H1 (cell line): Measurements from ENCODE around the gene LRRC40. TPM values are rescaled to one million over a fixed set of nuclear protein-coding genes. Genes with fewer than 3 reads are reported as not detected.
A peak's percentile ranks its signal among the peaks of the same experiment; 100 is the strongest.

Experiments used
- CTCF ChIA-PET: fragments of 300-600 bp; sonication (Branson Sonifier 250); formaldehyde crosslinking; loops from one replicate; lab custom pipeline; 2021; ENCODE audit not compliant: partially characterized antibody; lab: Charles Lee
- POLR2A ChIA-PET: fragments of 300-600 bp; sonication (Branson Sonifier 250); formaldehyde crosslinking; loops from one replicate; lab custom pipeline; 2021; ENCODE audit warnings: inconsistent platforms; ENCODE audit not compliant: partially characterized antibody; lab: Charles Lee
- DNase-seq, 2 experiments: peaks; one replicate each; pipeline versions ENCODE4 v3.0.0 to v3.0.0-alpha.2; 2010 to 2022; ENCODE audit warnings: low spot score in 2 of 2, low read depth in 1 of 2, mixed read lengths in 1 of 2
- FAIRE-seq: peaks from 2 replicates; lab custom pipeline; 2011; peaks lifted over from hg19 to GRCh38; lab: Jason Lieb, UNC
- H2AFZ ChIP-seq: 2 replicates; pipeline ENCODE4 v1.8.1; 2012; ENCODE audit warnings: low read length, inconsistent platforms
- H2AK5ac ChIP-seq: 2 replicates; pipeline ENCODE4 v1.6.1; 2013; ENCODE audit warnings: low read depth, low read length
- H2BK120ac ChIP-seq: replicated peaks from 2 replicates; pipeline ENCODE3; 2013; ENCODE audit warnings: low read depth, low read length, inconsistent platforms
- H2BK12ac ChIP-seq: 2 replicates; pipeline ENCODE4 v1.6.1; 2013; ENCODE audit warnings: low read depth, low read length
- H2BK15ac ChIP-seq: 2 replicates; pipeline ENCODE4 v1.6.1; 2013; ENCODE audit warnings: low read length
- H2BK20ac ChIP-seq: 2 replicates; pipeline ENCODE4 v1.6.1; 2013; ENCODE audit warnings: low read length
- H2BK5ac ChIP-seq: 2 replicates; pipeline ENCODE4 v1.6.1; 2013; ENCODE audit warnings: low read depth, low read length
- H3K14ac ChIP-seq: 2 replicates; pipeline ENCODE4 v1.6.1; 2013; ENCODE audit warnings: inconsistent platforms; ENCODE audit not compliant: insufficient read length
- H3K18ac ChIP-seq: 2 replicates; pipeline ENCODE4 v1.6.1; 2013; ENCODE audit warnings: low read length; ENCODE audit errors: extremely low read depth
- H3K23ac ChIP-seq: 2 replicates; pipeline ENCODE4 v1.6.1; 2013; ENCODE audit warnings: inconsistent platforms; ENCODE audit not compliant: insufficient read length
- H3K23me2 ChIP-seq: 2 replicates; pipeline ENCODE4 v1.6.1; 2013; ENCODE audit warnings: low read depth, low read length
- H3K27ac ChIP-seq: 2 replicates; pipeline ENCODE4 v1.6.1; 2011; ENCODE audit warnings: low read depth, low read length, inconsistent platforms
- H3K27me3 ChIP-seq, 4 experiments: replicated peaks in 1 of 4; 1 replicate in 1 of 4; 2 replicates in 3 of 4; pipeline versions ENCODE4 v1.6.1 to v1.8.1; 2011 to 2013; ENCODE audit warnings: low read length in 3 of 4, mild to moderate bottlenecking in 3 of 4, inconsistent platforms in 2 of 4, mixed read lengths in 2 of 4, moderate library complexity in 1 of 4; ENCODE audit not compliant: control insufficient read depth in 3 of 4, insufficient read depth in 3 of 4; ENCODE audit errors: extremely low read depth in 1 of 4
- H3K36me3 ChIP-seq, 4 experiments: 2 replicates each; pipeline versions ENCODE4 v1.6.1 to v1.8.1; 2011 to 2013; ENCODE audit warnings: mild to moderate bottlenecking in 4 of 4, low read length in 3 of 4, moderate library complexity in 2 of 4, control low read depth in 1 of 4, inconsistent platforms in 1 of 4; ENCODE audit not compliant: insufficient read depth in 4 of 4, control insufficient read depth in 2 of 4
- H3K4ac ChIP-seq: replicated peaks from 2 replicates; pipeline ENCODE3; 2013; ENCODE audit warnings: low read length, low read depth, mixed read lengths, inconsistent platforms; ENCODE audit not compliant: insufficient read length
- H3K4me1 ChIP-seq, 4 experiments: replicated peaks in 1 of 4; 1 replicate in 1 of 4; 2 replicates in 3 of 4; pipeline versions ENCODE4 v1.6.1 to v1.8.1; 2011 to 2013; ENCODE audit warnings: low read length in 3 of 4, inconsistent platforms in 2 of 4, mixed read lengths in 1 of 4; ENCODE audit not compliant: insufficient read depth in 4 of 4, control insufficient read depth in 3 of 4
- H3K4me2 ChIP-seq, 2 experiments: 2 replicates each; pipeline versions ENCODE4 v1.6.1 to v1.8.1; 2011 to 2013; ENCODE audit warnings: low read depth in 2 of 2, low read length in 2 of 2, control low read depth in 1 of 2, inconsistent platforms in 1 of 2, mild to moderate bottlenecking in 1 of 2; ENCODE audit not compliant: insufficient read depth in 1 of 2
- H3K4me3 ChIP-seq, 4 experiments: fragments of 200-600, 300-600 bp in 1 of 4; sonication (generic), shearing (Covaris generic), sonication (Bioruptor Twin) in 1 of 4; 2 replicates each; pipeline versions ENCODE4 v1.5.1 to v1.8.1; 2011 to 2016; ENCODE audit warnings: low read length in 4 of 4, low read depth in 3 of 4, control low read depth in 2 of 4, inconsistent platforms in 2 of 4, mild to moderate bottlenecking in 2 of 4, mixed read lengths in 1 of 4, moderate library complexity in 1 of 4; ENCODE audit not compliant: insufficient read depth in 2 of 4; ENCODE audit errors: extremely low read depth in 1 of 4
- H3K56ac ChIP-seq: replicated peaks from 2 replicates; pipeline ENCODE3; 2013; ENCODE audit warnings: low read depth, mild to moderate bottlenecking, mixed read lengths, low read length, inconsistent platforms; ENCODE audit not compliant: insufficient read length
- H3K79me1 ChIP-seq: 2 replicates; pipeline ENCODE4 v1.6.1; 2013; ENCODE audit warnings: low read depth, low read length, control low read depth
- H3K79me2 ChIP-seq, 2 experiments: 2 replicates each; pipeline versions ENCODE4 v1.6.1 to v1.8.1; 2012 to 2013; ENCODE audit warnings: low read length in 2 of 2, mild to moderate bottlenecking in 2 of 2, inconsistent platforms in 1 of 2; ENCODE audit not compliant: insufficient read depth in 2 of 2, control insufficient read depth in 1 of 2
- H3K9ac ChIP-seq, 4 experiments: replicated peaks in 1 of 4; 1 replicate in 1 of 4; 2 replicates in 3 of 4; pipeline versions ENCODE4 v1.6.1 to v1.8.1; 2011 to 2013; ENCODE audit warnings: low read depth in 3 of 4, low read length in 3 of 4, control low read depth in 2 of 4, mild to moderate bottlenecking in 2 of 4, moderate library complexity in 2 of 4, inconsistent platforms in 1 of 4; ENCODE audit errors: extremely low read depth in 1 of 4
- H3K9me3 ChIP-seq, 2 experiments: 2 replicates each; pipeline versions ENCODE4 v1.6.1 to v1.8.1; 2012 to 2013; ENCODE audit warnings: mild to moderate bottlenecking in 2 of 2, moderate library complexity in 2 of 2, control low read depth in 1 of 2, inconsistent platforms in 1 of 2, low read depth in 1 of 2, low read length in 1 of 2, mixed read lengths in 1 of 2; ENCODE audit not compliant: insufficient read depth in 2 of 2
- H4K20me1 ChIP-seq, 2 experiments: replicated peaks in 1 of 2; 2 replicates each; pipeline versions ENCODE3 to v1.8.1; 2011 to 2013; ENCODE audit warnings: inconsistent platforms in 2 of 2, low read length in 2 of 2, mild to moderate bottlenecking in 1 of 2; ENCODE audit not compliant: insufficient read depth in 2 of 2, control insufficient read depth in 1 of 2
- H4K5ac ChIP-seq: 2 replicates; pipeline ENCODE4 v1.6.1; 2013; ENCODE audit warnings: low read length, low read depth, mixed read lengths, inconsistent platforms; ENCODE audit not compliant: insufficient read length
- H4K8ac ChIP-seq: 2 replicates; pipeline ENCODE4 v1.8.0; 2013; ENCODE audit warnings: mild to moderate bottlenecking, moderate library complexity, low read length, inconsistent platforms; ENCODE audit not compliant: insufficient read depth; ENCODE audit errors: extremely low read depth
- H4K91ac ChIP-seq: replicated peaks from 2 replicates; pipeline ENCODE3; 2013; ENCODE audit warnings: low read length, mixed read lengths, inconsistent platforms; ENCODE audit not compliant: insufficient read length
- CTBP2 ChIP-seq: IDR thresholded peaks from 2 replicates; pipeline ENCODE4 v1.7.0; 2011; ENCODE audit warnings: borderline replicate concordance, mild to moderate bottlenecking, moderate library complexity, mixed read lengths, low read length; ENCODE audit not compliant: insufficient read depth, insufficient read length
- GABPA ChIP-seq: IDR thresholded peaks from 2 replicates; pipeline ENCODE4 v1.6.1; 2011; ENCODE audit warnings: mild to moderate bottlenecking, low read length, moderate library complexity, borderline replicate concordance; ENCODE audit not compliant: insufficient read depth
- KDM1A ChIP-seq: fragments of 200-600, 300-600 bp; sonication (generic); IDR thresholded peaks from 2 replicates; pipeline ENCODE4 v1.7.1; 2016; ENCODE audit warnings: mild to moderate bottlenecking, low read length, borderline replicate concordance
- POU5F1 ChIP-seq: IDR thresholded peaks from 2 replicates; pipeline ENCODE4 v1.6.1; 2011; ENCODE audit warnings: low read depth, mild to moderate bottlenecking, low read length, moderate library complexity
- SAP30 ChIP-seq: fragments of 300-600 bp; sonication (generic); IDR thresholded peaks from 2 replicates; pipeline ENCODE4 v1.7.1; 2012; ENCODE audit warnings: low read length, moderate library complexity, mild to moderate bottlenecking, inconsistent platforms; ENCODE audit not compliant: insufficient read depth, insufficient replicate concordance
- SIRT6 ChIP-seq: IDR thresholded peaks from one replicate; pipeline ENCODE4 v1.7.1; 2012; ENCODE audit warnings: low read length, inconsistent platforms
- SRF ChIP-seq: IDR thresholded peaks from 2 replicates; pipeline ENCODE4 v1.6.1; 2011; ENCODE audit warnings: mild to moderate bottlenecking, low read depth, low read length, moderate library complexity
- TBP ChIP-seq: IDR thresholded peaks from 2 replicates; pipeline ENCODE4 v1.6.1; 2011; ENCODE audit warnings: low read depth, low read length, improper control_type of control experiment
- TCF12 ChIP-seq: IDR thresholded peaks from 2 replicates; pipeline ENCODE4 v1.6.1; 2011; ENCODE audit warnings: low read depth, mild to moderate bottlenecking, low read length
- WGBS, 2 experiments: shearing (Covaris generic) in 1 of 2; methylation state at CpG; one replicate each; pipeline versions ENCODE4 v1.1.6 to v1.1.7; 2013 to 2015; ENCODE audit warnings: low lambda C conversion rate in 2 of 2, mixed read lengths in 2 of 2, inconsistent platforms in 1 of 2, low coverage in 1 of 2, missing lambda C conversion rate in 1 of 2; ENCODE audit not compliant: insufficient replicate concordance in 2 of 2, insufficient coverage in 1 of 2, insufficient read length in 1 of 2; ENCODE audit errors: extremely low coverage in 1 of 2, missing lambda C conversion rate in 1 of 2; 5-methylcytosine and 5-hydroxymethylcytosine counted together
- polyA plus RNA-seq, 7 experiments: library from polyadenylated mRNA; depleted of rRNA in 3 of 7; stranded (reverse) in 5 of 7; unstranded in 2 of 7; fragments of >200 nt in 5 of 7; fragments of 200-250 nt in 2 of 7; gene quantifications; 1 replicate in 5 of 7; 2 replicates in 1 of 7; 4 replicates in 1 of 7; pipeline versions ENCODE4 v1.2.1 to v1.2.3, GENCODE V29; 2011 to 2013; ENCODE audit warnings: missing spikeins in 2 of 7, mixed read lengths in 2 of 7
- total RNA-seq: library from RNA; stranded (reverse); fragmentation: NEBNext Ultra II Directional; extraction: Animal tissue kit (Norgen Biotek cat#: 25700); gene quantifications from 2 replicates; pipeline ENCODE4 v1.2.1, GENCODE V29; 2021
- TF ChIP-seq, protein P1 (sequence below): IDR thresholded peaks from 2 replicates; pipeline ENCODE4 v1.6.1; 2011; ENCODE audit warnings: low read depth, mild to moderate bottlenecking, low read length; ENCODE audit not compliant: insufficient read depth
- TF ChIP-seq, protein P2 (sequence below), 3 experiments: IDR thresholded peaks; 1 replicate in 2 of 3; 2 replicates in 1 of 3; pipeline versions ENCODE4 v1.5.1 to v1.6.1; 2011; ENCODE audit warnings: low read length in 3 of 3, mild to moderate bottlenecking in 3 of 3, inconsistent platforms in 2 of 3, low read depth in 1 of 3, moderate library complexity in 1 of 3; ENCODE audit not compliant: insufficient read depth in 1 of 3; ENCODE audit errors: control extremely low read depth in 1 of 3

The LRRC40 gene
- total and polyA plus RNA-seq, 2 of the 8 experiments (the other 6 are each of a cell fraction or from before 2014, with no cell fraction given) = 13.4 to 30.8 TPM

DNA sequence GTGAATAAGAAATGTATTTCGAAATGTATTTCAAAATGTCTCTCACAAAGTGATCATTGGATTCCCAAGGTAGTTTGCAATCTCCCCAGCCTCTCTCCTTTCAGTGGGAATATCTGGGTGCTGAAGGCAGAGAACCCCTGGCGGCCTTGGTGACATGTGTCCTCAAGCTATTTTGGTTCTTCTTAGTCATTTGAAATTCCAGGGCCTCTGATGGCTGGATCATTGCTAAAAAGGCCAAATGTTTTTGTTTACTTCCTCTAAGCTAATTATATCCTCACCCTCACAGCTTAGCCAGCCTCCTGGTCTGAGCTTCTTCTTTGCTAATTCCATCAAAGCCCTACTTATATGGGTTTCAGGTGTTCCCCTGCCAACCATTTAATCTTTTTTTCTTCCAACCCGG lies 71.2 kb downstream of the LRRC40 start:
- Histone ChIP-seq H4K8ac (no peak overlapping the region), H2BK15ac (no peak overlapping the region), H2BK5ac (0 out of 2 replicates have a peak overlapping the region, but pooled peaks have one; percentile 2), H3K4ac (no peak overlapping the region), H2AFZ (no peak overlapping the region), H4K91ac (no peak overlapping the region), H3K56ac (no peak overlapping the region), H3K27ac (no peak overlapping the region), H3K4me1 (peaks cover 2 to 6% (median 3%) of the 10 kb centered on the region in 4 experiments; a peak in 3 of 7 replicates), H3K79me1 (no peaks in the 10 kb centered on the region), H4K20me1 (no peaks in the 10 kb centered on the region), H3K23me2 (no peaks in the 10 kb centered on the region), H2BK120ac (peak overlapping the region; percentile 28), H3K14ac (no peak overlapping the region), H3K9ac (no peak overlapping the region), H3K9me3 (no peaks in the 10 kb centered on the region), H2AK5ac (no peak overlapping the region), H3K4me2 (no peak overlapping the region; a peak in 1 of 4 replicates), H2BK20ac (no peak overlapping the region), H3K23ac (no peak overlapping the region), H3K4me3 (peak overlapping the region in 1 of 4 experiments; percentile 17; a peak in 1 of 8 replicates), H2BK12ac (no peak overlapping the region), H3K36me3 (no peaks in the 10 kb centered on the region), H4K5ac (peak overlapping the region; percentile 29), H3K79me2 (no peaks in the 10 kb centered on the region), H3K18ac (no peak overlapping the region), H3K27me3 (no peaks in the 10 kb centered on the region)
- WGBS, 2 experiments = 89% methylated on average over 3 of the region's 3 CpGs; no CpG with 5 or more reads in 1 of the 2 experiments
- POLR2A ChIA-PET = no interaction called here
- FAIRE-seq = no peak
- DNase-seq = no peak
- CTCF ChIA-PET = interaction anchor here (0.9 to 3.8 kb wide), 9 partner anchors 9 to 396 kb away, joined by 3 to 31 read pairs (median 4); no protein-coding TSS in a partner anchor
- TF ChIP-seq SRF (no peak), CTBP2 (no peak), SIRT6 (no peak), SAP30 (no peak), POU5F1 (no peak), TBP (no peak), GABPA (no peak), KDM1A (no peak), TCF12 (no peak)
- TF ChIP-seq, protein P1, sequence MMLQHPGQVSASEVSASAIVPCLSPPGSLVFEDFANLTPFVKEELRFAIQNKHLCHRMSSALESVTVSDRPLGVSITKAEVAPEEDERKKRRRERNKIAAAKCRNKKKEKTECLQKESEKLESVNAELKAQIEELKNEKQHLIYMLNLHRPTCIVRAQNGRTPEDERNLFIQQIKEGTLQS = no peak
- TF ChIP-seq, protein P2, sequence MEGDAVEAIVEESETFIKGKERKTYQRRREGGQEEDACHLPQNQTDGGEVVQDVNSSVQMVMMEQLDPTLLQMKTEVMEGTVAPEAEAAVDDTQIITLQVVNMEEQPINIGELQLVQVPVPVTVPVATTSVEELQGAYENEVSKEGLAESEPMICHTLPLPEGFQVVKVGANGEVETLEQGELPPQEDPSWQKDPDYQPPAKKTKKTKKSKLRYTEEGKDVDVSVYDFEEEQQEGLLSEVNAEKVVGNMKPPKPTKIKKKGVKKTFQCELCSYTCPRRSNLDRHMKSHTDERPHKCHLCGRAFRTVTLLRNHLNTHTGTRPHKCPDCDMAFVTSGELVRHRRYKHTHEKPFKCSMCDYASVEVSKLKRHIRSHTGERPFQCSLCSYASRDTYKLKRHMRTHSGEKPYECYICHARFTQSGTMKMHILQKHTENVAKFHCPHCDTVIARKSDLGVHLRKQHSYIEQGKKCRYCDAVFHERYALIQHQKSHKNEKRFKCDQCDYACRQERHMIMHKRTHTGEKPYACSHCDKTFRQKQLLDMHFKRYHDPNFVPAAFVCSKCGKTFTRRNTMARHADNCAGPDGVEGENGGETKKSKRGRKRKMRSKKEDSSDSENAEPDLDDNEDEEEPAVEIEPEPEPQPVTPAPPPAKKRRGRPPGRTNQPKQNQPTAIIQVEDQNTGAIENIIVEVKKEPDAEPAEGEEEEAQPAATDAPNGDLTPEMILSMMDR (IDR thresholded peaks at IDR 0.05; ENCODE audit: control extremely low read depth in 1 of 3, insufficient read depth in 1 of 3, low read depth in 1 of 3, low read length in 3 of 3) = no peak
